LNCAP (cell line): ENCODE data around the gene MT1E.

Source experiments
- CTCF ChIP-seq: fragments of 450-650 bp; IDR thresholded peaks from 2 replicates; pipeline ENCODE4 v1.5.1; 2017; ENCODE audit warnings: mild to moderate bottlenecking

Gene MT1E

GRCh38 chr16:56649271-56649670 is 23.7 kb downstream of the MT1E start:
- TF ChIP-seq CTCF, result no peak

DNA sequence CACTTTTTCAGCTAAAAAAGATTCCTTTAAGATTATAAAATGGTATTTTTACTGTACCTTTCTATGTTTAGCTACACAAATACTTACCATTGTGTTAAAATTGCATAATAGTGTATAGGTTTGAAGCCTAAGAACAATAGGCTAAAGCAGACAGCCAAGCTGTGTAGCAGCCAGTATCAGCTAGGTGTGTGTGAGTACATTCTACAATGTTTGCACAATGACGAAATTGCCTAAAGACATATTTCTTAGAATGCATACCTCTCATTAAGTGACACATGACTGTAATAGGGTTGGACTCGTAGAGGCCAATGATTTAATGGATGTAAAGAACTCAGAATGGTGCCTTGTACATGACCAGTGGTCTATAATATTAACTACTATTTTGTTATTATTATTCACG is 24.2 kb downstream of the MT1E start:
- TF ChIP-seq CTCF, result no peak

GRCh38 chr16:56651586-56651985 is 26.0 kb downstream of the MT1E start, which contains the start of gene MT1B:
TSS of gene MT1B (plus strand) at chr16:56651886. CDS start at chr16:56651954, 68 bp downstream.
- no peak for TF ChIP-seq CTCF

DNA sequence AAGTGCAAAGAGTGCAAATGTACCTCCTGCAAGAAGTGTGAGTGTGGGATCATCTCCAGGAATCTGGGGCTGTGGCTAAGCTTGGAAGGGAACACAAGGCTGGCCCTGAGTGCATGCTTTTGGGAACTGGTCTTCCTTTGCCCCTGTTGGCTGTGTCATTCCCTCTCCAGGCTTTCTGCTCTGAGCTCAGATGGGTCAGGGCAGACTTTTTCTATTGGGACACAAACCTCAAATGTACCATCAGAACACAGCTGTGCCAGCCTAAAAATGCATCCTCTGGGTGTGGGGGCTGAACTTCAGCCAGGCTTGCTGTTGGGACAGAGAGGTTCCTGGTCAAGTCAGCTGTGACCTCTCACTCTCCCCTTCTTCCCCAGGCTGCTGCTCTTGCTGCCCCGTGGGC is 27.0 kb downstream of the MT1E start:
- no peak for TF ChIP-seq CTCF

- no peak for TF ChIP-seq CTCF
These were observed 27.6 kb downstream of the MT1E start for GRCh38 chr16:56653218-56653617.

DNA sequence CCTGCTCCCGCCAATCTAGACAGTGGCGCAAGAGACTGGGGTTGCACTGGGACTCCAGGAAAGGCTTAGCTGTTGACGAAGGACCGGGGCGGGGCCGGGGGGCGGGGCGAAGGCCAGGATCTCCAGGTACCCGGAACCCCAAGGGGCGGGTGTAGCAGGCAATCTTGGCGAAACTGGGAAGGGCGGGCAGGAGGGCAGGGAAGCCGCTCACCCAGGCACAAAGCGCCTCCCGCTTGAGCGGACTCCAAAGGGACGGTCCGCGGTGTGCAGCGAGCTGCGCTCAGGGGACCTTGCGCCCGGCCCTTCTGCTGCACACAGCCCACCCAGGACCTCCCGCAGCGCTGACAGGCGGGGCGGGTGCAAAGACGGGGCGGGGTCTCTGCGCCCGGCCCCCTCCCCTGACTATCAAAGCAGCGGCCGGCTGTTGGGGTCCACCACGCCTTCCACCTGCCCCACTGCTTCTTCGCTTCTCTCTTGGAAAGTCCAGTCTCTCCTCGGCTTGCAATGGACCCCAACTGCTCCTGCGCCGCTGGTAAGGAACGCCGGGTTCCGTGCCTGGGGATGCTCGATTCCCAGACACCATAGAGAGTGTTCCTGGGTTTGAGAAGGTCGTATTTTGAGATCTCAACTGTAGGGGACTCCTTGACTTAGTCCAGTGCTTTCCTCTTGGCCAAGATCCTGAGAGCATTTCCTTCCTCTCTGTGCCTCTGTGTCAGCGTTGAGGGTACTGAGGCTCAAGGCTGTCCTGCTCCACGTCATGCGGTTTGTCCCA is 32.2 kb downstream of the MT1E start, which contains the start of gene MT1F:
TSS of gene MT1F (plus strand) at position 405 of the 772 bp plus-strand sequence. CDS start at position 505, 100 bp downstream.
- no peak for TF ChIP-seq CTCF

- TF ChIP-seq CTCF, result no peak
These were observed 32.8 kb downstream of the MT1E start for GRCh38 chr16:56658327-56658875.
